Inferior parietal cortex (tissue), 1 donor: ENCODE results near the gene CHRNA1.

Experiments
- DNase-seq: peaks from one replicate; pipeline ENCODE4 v3.0.0-alpha.2; 2016; ENCODE audit errors: extremely low spot score

The CHRNA1 gene

DNA sequence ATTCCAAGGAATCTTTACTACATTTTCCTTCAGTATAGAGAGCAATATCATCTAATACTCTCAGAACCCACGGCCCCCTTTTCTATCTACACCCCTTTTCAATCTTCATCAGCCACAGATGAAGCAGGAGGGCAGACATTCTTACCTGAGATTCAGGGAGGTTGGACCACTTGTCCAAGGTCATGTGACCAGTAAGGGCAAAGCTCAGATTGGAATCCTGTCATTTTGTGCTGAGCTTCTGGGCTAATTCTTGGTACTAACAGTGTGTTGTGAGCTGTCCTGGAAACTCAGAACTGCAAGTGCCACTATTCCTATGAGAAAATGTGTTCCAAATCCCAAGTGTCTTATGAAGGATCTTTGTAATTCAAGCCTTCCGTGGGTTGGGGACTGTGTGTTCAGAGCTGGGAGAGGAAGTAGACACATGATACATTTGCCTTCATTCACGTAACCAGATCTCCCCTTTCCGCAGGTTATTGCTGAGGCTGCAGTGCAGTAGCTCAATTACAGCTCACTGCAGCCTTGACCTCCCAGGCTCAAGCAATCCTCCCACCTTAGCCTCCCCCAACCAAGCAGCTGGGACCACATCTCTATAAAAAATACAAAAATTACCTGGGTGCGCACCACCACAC is 3.3 kb downstream of the CHRNA1 start:
- DNase-seq: no peak

DNA sequence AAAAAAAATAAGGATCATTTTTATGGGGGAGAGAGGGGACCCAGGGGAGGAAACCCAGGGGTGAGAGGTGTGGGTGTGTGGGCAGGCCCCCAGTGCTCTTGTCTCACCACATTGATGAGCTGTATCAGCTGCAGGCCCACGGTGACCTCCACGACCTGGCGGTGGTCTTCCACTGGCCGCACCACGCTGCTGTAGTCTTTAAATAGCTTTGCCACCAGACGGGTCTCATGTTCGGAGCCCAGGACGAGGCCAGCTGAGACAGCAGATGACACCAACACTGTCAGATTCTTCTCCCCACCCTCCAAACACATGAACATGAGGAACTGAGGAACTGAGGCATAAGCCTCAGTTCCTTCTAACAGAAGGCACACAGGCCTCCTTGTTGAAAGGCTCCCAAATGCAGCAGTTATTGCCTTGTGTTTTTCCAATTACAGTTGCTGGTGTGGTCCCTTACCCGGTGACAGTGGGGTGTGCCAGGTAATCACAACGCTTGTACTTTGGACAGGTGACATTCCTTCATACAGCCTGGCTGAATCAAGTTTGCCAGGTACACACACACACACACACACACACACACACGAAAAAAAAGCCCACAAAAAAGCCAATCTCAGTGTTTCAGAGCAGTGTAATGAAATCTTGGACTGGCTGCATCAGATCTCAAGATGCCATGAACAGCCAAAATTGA is 4.7 kb downstream of the CHRNA1 start:
- no peak for DNase-seq

DNA sequence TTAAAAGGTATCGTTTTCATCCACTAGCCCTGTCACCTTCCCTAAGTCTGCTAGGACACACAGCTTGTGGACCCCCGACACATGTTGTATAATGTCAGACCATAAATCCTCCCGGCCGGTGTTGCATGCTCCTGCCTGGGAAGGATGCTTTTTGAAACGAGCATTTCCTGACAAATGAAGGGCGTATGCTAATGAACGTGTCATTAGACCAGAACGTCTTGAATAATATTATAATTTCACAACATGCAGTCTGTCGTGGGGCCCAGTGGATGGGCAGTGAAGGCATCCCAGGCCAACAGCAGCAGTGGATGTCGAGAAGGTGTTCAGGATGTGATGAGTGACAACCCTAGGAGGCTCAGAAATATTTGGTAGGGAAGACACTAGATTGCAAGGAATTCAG is 7.5 kb downstream of the CHRNA1 start:
- no peak for DNase-seq

DNA sequence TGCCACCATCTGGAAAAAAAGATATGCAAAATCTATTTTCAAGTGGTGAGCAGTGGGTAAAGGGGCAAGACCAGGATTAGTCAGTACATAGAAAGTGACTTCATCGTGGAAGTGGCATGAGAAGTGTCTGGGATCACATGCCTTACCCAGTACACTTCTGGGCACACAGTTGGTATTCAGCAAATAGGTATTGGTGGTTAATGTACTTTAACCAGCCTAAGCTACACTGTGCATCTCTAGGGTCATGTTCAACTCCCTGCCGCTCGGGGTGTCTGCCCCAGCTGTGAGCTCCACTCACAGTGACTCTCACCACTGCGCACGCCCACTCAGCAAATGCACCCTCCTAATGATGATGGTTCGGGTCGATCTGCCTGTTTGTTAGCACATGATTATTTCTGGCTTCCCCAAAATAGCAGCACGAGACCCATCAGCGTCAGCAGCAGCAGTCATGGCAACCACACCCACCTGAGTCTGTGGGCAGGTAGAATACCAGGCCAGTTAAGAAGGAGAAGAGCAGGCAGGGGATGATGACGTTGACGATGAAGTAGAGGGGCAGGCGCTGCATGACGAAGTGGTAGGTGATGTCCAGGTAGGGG is 11.1 kb downstream of the CHRNA1 start:
- no peak for DNase-seq

DNA sequence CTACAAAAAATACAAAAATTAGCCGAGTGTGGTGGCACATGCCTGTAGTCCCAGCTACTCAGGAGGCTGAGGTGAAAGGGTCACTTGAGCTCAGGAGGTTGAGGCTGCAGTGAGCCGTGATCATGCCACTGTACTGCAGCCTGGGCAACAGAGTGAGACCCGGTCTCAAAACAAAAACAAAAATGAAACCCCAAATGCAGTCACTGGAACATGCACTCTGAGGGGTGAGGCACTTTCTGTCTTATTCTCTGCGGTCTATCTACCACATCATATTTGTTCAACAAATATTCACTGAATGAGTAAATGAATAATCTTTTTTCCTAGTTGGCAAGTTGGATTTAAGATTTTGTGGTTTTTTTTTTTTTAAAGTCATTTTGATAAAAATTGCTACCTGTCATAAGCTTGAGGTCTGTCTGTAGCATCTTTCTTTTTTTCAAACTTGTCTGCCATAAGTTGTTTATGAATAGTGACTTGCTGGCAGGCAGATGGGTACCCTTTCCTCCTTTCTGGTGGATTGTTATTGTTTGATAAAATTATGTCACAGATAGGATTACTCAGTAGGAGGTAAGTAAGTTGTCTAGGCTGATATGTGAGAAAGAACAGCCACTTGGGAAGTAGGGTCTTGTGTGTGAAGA is 11.8 kb downstream of the CHRNA1 start:
- DNase-seq: no peak

DNA sequence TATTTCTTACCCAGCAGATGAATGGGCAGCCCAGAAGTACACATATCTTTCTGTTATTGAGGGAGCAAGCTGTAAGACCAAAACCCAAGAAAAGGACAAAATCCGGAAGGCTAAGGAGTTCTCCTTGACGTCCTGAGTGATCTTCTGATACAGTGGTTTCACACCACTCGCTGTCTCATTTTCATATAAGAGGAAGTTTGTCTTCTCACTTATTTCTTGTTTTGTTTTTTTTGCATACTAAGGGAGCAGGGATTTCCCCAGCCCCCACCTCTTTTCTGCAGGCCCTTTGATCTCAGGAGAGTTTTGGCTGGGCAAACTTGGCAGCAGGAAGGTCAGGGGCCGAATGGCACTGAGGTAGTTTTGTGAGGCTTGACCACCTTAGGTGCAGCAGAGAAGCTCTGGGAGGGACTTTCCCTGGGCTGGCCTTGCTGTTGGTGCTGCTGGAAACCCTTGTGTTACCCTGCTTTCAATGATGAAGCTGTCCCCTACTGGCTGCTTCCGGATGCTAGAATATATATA is 13.3 kb downstream of the CHRNA1 start:
- DNase-seq: no peak

DNA sequence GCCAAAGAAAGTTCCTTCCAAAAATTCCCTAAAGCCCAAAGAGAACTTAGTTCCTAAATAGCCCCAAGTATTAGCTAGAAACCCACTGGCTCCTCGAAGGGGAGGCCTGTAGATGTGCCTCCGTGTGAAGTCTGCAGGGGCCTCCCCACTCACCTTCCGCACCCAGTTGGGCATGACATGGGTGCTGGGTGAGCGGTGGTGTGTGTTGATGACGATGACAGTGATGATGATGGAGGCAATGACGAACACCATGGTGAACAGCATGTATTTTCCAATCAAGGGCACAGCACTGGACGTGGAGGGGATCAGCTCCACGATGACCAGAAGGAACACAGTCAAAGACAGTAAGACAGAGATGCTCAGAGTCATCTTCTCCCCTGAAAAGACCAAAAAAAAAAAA is 14.5 kb downstream of the CHRNA1 start:
- DNase-seq: no peak

DNA sequence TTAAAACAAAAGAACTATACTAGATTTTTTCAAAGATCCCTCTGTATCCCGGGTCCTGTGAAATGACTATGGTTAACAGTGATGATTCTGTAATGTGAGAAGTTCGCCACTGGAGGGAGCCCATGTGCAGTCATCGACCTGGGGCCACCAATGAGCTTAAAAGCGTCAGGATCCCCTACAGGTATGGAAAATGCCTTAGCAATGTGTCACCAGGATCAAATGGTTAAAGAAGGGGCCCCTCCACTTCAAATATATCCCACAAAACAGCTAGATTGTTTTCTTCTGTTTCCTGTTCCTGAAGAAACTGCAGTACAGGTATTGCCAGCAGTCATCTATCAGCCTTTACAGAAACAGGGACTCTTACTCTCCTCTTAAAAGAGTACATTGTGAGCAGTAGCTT is 15.3 kb downstream of the CHRNA1 start:
- peak; percentile 88 for DNase-seq

DNA sequence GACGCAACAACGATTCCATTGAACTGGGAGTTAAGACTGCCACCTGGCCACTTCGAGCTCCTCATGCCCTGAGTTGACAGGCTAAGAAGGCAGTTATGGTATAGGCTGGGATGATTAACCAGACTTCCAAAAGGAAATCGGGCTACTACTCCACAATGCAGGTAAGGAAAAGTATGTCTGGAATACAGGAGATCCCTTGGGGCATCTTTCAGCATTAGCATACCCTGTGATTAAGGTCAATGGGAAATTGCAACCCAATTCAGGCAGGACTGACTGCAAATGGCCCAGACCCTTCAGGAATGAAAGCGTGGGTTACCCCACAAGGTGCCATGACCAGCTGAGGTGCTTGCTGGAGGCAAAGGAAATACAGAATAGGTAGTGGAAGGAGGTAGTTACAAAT is 19.1 kb downstream of the CHRNA1 start:
- no peak for DNase-seq

DNA sequence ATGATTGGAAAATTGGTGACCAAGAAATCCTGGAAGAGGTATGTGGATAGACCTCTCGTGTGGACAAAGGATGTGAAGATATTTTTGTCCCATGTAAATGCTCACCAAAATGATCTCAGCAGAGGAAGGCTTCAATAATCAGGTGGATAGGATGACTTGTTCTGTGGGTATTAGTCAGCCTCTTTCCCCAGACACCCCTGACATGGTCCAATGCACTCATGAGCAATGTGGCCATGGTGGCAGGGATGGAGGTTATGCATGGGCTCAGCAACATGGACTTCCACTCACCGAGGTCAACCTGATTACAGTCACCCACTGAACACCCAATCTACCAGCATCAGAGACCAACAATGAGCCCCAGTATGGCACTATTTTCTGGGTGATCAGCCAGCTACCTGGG is 20.2 kb downstream of the CHRNA1 start:
- DNase-seq: no peak

DNA sequence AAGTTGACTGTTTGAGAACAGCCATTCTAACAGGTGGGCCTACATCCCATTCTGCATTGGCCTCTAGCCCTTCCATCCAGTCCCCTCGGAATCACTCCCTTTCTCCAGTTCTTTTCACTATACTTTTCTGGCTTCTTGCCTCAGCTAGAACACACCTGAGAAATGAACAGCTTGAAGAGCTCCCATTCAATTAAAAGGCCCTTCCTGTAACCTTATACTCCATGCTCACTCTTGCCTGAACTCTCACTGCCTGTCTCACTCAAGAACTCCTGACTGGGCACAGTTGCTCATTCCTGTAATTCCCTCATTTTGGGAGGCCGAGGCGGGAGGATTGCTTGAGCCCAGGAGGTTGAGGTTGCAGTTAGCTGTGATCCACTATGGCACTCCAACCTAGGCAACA is 23.6 kb downstream of the CHRNA1 start:
- no peak for DNase-seq

DNA sequence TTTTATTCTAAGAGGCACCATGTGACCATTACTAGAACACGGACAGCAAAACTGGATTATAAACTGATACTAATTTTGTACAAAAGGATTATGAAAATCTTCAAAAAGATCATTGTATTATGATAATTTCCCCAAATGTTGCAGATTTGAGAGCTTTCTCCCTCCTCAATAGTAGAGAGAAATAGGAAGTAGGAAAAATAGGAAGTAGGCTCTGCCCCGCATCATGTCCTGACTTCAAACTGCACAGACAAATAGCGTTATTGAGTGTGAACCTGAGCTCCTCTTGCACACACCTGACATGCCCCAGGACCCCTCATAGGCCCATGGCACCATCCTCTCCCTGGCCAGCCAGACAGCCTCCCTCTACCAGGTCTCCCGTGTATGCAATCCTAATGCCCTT is 25.4 kb downstream of the CHRNA1 start:
- DNase-seq: no peak

DNA sequence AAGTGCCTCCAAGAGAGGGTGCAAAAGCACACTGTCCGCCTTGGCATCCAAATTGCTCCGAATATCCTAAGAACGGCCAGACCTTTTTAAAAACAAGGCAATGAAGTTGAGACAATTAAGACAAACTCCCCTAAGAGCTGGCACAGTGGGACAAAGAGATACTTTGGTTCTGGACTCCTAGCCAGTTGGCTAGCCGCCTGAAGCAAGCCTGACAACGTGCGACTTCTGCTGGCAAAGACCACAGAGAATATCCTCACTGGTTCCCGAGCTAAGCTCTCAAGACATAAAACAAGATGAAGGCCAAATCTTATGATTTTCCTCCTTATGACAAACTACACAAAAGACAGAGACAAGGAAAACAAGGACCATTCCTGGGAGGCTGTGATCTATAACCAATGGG is 32.7 kb downstream of the CHRNA1 start:
- DNase-seq: no peak

DNA sequence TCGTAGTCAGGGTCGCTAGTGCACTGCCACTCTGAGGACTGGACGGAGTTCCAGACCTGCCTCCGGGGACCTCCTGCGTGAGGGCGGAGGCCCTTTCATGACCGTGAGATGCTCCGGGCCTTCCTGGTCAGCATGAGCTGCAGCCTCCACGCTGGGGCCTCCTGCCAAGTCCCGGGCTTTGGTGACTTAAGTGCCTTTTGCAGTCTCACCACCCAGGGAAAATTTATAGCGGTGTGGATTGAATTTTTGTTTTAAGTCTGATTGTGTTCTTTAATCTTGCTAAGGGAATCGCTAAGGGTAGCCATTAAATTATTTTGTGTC is 33.6 kb downstream of the CHRNA1 start:
- DNase-seq: no peak

DNA sequence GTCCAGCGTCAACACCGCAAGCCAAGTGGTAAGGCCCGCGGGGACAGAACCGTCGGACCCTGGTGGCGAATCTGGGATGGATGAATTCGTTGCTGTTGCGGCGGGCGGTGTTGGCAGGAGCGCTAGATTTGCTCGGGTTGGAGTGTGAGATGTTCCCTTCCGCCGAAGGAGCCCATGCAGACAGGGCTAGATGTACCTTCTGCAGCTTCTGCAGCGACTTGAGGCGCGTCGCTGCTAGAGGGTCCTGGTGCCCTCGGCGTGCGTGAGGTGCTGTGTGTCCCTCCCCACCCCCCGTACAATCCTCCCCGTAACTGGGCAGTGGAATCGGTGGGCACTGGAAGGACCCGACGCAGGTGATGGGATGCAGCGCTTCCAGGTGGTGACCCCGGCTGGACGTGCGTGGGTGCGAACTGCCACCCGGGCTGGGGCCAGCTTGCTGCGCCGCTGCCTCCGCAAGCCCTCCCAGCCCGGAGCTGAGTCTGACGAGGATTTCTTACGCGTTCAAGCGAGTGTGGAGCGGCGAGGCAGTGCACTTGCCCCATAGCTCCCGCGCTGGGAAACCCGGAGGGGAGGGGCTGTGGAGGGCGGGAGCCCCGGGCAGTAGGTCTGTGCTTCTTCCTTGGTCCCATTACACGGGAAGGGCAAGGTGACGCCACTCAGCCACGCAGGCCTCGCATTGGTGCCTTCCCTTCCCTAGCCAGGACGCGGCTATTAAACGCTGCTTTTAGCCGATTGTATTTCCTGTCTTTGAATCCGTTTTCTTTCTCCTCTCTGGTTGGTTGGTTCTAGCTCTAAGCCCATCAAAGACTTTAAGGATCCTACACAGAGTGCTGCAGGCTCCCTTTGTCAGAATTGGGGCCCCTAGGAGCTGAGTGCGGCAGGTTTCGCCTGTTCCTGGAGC is 34.2 kb downstream of the CHRNA1 start:
- no peak for DNase-seq

DNA sequence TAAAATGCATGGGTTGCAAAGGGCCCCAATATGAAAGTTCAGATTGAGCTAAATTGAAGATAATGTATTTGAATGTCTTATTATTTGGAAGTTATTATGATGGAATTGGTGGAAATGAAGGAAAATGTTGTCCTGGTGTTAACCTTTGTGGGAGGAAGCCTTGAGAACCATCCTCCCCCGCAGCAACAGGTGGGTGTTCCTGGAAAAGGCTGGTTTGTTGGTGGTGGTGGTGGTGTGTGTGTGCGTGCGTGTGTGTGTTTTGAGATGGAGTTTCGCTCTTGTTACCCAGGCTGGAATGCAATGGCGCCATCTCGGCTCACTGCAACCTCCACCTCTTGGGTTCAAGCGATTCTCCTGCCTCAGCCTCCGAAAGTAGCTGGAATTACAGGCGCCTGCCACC is 36.2 kb downstream of the CHRNA1 start:
- DNase-seq: no peak

DNA sequence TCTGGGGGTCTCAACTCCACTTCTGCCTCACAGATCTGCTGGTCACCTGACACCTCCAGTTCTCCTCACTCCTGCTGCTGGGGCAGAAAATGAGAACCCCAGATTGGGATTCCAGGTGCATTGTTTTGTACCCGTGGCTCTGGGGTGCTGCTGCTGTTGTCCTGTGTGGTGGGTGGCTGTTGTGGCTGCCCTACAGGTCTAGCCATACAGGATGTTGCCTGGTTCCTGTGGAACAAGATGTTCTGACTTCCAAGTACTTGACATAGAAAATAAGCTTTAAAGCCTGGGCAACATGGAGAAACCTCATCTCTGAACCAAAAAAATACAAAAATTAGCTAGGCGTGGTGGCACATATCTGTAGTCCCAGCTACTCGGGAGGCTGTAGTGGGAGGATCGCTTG is 38.1 kb downstream of the CHRNA1 start:
- no peak for DNase-seq

DNA sequence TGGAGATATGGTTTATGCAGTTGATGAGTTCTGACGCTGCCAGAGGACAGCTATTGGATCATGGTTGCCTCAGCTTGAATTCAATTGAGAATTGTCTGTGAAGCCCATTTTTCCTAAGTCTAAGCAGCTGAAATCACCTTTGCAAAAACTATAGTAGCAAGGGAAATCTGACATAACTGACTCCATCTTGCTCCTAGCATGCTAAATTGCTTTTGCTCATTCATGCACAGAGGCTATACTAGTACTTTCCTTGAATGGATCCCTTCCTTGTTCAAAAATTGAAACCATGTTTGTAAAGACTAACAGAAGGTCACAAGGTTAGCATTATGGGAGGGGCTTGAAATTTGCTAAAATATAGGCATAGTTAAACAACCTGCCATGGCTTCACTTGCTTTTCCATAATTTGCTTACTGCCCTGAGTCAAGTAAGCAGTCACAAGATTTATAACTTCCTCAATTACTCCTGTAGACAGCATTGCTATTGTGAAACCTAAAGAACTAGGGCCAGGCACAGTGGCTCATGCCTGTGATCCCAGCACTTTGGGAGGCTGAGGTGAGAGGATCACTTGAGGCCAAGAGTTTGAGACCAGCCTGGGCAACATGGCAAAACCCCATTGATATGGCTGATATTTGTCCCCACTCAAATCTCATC is 41.2 kb downstream of the CHRNA1 start:
- no peak for DNase-seq

DNA sequence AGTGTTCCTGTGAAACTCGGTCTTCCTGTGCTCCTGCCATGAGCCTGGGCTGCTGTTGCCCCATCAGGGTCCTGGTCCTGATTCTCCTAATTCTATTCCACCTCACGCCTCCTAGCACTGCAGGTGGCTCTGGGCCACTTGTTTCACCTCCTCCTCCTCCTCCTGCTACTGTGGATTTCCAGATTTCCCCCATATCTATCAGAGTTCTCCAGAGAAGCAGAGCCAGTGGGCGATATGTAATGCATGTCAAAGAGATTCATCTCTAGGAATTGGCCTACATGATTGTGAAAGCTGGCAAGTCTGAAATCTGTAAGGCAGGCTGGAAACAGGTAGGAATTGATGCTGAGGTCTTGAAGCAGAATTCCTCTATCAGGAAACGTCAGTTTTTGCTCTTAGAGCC is 45.3 kb downstream of the CHRNA1 start:
- DNase-seq: no peak

DNA sequence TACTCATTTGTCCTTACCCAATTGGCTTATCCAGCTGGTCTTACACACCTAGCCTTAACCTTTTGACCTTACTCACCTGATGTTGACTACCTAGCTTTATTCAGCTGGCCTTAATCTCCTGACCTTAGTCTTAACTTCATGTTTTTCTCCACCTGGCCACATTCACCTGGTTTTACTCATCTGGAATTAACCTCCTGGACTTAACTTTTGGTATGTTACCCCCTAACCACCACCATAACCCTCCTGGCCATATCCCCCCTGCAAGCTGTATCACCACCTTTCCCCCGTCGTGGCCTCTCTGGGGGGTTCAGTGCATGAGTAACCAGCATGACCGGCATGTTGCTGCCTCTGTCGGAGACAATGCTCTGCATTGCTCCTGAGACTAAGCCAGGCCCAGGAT is 45.7 kb downstream of the CHRNA1 start:
- no peak for DNase-seq

DNA sequence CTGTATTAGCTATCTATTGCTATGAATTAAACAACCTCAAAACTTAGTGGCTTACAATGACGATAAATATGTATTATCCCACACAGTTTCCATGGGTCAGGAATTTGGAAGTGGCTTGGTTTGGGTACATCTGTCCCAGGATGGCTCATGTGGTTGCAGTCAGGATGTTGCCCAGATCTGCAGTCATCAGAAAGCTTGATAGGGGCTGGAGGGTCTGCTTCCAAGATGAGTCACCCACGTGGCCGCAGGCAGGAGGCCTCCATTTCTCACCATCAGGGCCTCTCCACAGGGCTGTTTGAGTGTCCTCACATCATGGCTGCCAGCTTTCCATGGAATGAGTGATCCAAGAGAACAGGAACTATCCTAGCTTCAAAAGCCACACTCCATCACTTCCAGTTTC is 46.4 kb downstream of the CHRNA1 start:
- no peak for DNase-seq
